ENCODE measurements around the gene CERS4.
"Not testable (repeated sequence)": the region's sequence is repeated elsewhere in the genome, so short reads cannot be mapped to it uniquely, and the experiment has no call there.

CERS4 gene

GRCh38 chr19:8245869-8246835 is 37.0 kb downstream of the CERS4 start:
- H3K4me1 ChIP-seq (ENCODE audit: low read length): no peaks in the 10 kb centered on the region
- no peak for DNase-seq
- no peaks in the 10 kb centered on the region for H3K9me3 ChIP-seq (replicated peaks; ENCODE audit: insufficient read depth, low read length)
- H3K27me3 ChIP-seq (replicated peaks; ENCODE audit: insufficient read depth, low read length): peaks cover 65% of the 10 kb centered on the region
- no peak overlapping the region for H3K4me2 ChIP-seq (ENCODE audit: low read depth, low read length)
- H3F3A ChIP-seq (ENCODE audit: insufficient read depth, low read length): no peaks in the 10 kb centered on the region
- H3K9ac ChIP-seq (ENCODE audit: low read length): no peak overlapping the region
- no peak overlapping the region for H2AFZ ChIP-seq (ENCODE audit: low read length)
- H4K20me1 ChIP-seq (ENCODE audit: insufficient read depth, low read length): no peaks in the 10 kb centered on the region
- no peaks in the 10 kb centered on the region for H3K79me2 ChIP-seq (ENCODE audit: low read length)
- no peak overlapping the region for H3K27ac ChIP-seq (ENCODE audit: low read length)
- H3K9me2 ChIP-seq (replicated peaks; ENCODE audit: insufficient read depth, low read length): no peaks in the 10 kb centered on the region
- TF ChIP-seq, protein P1, sequence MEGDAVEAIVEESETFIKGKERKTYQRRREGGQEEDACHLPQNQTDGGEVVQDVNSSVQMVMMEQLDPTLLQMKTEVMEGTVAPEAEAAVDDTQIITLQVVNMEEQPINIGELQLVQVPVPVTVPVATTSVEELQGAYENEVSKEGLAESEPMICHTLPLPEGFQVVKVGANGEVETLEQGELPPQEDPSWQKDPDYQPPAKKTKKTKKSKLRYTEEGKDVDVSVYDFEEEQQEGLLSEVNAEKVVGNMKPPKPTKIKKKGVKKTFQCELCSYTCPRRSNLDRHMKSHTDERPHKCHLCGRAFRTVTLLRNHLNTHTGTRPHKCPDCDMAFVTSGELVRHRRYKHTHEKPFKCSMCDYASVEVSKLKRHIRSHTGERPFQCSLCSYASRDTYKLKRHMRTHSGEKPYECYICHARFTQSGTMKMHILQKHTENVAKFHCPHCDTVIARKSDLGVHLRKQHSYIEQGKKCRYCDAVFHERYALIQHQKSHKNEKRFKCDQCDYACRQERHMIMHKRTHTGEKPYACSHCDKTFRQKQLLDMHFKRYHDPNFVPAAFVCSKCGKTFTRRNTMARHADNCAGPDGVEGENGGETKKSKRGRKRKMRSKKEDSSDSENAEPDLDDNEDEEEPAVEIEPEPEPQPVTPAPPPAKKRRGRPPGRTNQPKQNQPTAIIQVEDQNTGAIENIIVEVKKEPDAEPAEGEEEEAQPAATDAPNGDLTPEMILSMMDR (IDR thresholded peaks at IDR 0.05; ENCODE audit: low read length): no peak
- TF ChIP-seq EZH2 (optimal IDR thresholded peaks at IDR 0.05; ENCODE audit: low read depth, low read length) (no peak), EZH2phosphoT487 (IDR thresholded peaks at IDR 0.05; ENCODE audit: low read length) (no peak)
- H3K36me3 ChIP-seq (replicated peaks; ENCODE audit: insufficient read depth, low read length): no peaks in the 10 kb centered on the region
- no peak overlapping the region for H3K4me3 ChIP-seq (ENCODE audit: low read length)

- H4K20me1 ChIP-seq (ENCODE audit: insufficient read depth, low read length); H2AFZ ChIP-seq (ENCODE audit: low read length); H3K36me3 ChIP-seq (replicated peaks; ENCODE audit: insufficient read depth, low read length); H3K9ac ChIP-seq (ENCODE audit: low read length); H3K9me2 ChIP-seq (replicated peaks; ENCODE audit: insufficient read depth, low read length); H3K79me2 ChIP-seq (ENCODE audit: low read length); H3K27ac ChIP-seq (ENCODE audit: low read length); H3K4me1 ChIP-seq (ENCODE audit: low read length); DNase-seq; H3K9me3 ChIP-seq (replicated peaks; ENCODE audit: insufficient read depth, low read length); H3K4me3 ChIP-seq (ENCODE audit: low read length); H3K4me2 ChIP-seq (ENCODE audit: low read depth, low read length); H3F3A ChIP-seq (ENCODE audit: insufficient read depth, low read length): not testable (repeated sequence)
- peaks cover 62% of the 10 kb centered on the region for H3K27me3 ChIP-seq (replicated peaks; ENCODE audit: insufficient read depth, low read length)
Observed at GRCh38 chr19:8247129-8247890, 38.1 kb downstream of the CERS4 start.

DNA sequence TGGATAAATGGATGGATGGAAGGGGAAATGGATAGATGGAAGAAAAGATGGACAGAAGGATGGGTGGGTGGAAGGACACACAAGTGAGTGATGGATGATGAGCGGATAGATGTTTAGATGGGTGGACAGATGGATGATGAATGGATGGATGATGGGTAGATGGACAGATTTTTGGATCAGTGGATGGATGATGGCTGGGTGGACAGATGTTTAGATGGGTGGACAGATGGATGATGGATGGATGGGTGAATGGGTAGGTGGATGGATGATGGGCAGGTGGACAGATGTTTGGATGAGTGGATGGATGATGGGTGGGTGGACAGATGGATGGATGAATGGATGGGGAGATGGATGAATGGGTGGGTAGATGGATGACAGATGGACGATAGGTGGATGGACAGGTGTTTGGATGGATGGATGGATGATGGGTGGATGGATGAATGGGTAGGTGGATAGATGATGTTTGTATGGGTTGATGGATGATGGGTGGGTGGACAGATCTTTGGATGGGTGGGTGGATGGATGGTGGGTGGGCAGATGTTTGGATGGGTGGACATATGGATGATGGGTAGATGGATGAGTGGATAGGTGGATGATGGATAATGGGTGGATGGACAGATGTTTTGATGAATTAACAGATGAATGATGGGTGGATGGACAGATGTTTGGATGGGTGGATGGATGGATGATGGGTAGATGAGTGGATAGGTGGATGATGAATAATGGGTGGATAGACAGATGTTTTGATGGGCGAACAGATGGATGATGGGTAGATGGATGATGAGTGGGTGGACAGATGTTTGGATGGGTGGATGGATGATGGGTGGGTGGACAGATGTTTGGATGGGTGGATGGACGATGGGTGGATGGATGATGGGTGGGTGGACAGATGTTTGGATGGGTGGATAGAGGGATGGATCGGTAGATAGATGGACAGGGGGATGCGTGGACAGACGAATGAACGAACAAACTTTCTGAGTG is 39.5 kb downstream of the CERS4 start:
- no peak overlapping the region for H3K27ac ChIP-seq (ENCODE audit: low read length)
- no peak overlapping the region for H3K9ac ChIP-seq (ENCODE audit: low read length)
- H3K9me2 ChIP-seq (replicated peaks; ENCODE audit: insufficient read depth, low read length): no peaks in the 10 kb centered on the region
- peaks cover 58% of the 10 kb centered on the region for H3K27me3 ChIP-seq (replicated peaks; ENCODE audit: insufficient read depth, low read length)
- H3K9me3 ChIP-seq (replicated peaks; ENCODE audit: insufficient read depth, low read length): no peaks in the 10 kb centered on the region
- no peak overlapping the region for H3K4me3 ChIP-seq (ENCODE audit: low read length)
- no peaks in the 10 kb centered on the region for H4K20me1 ChIP-seq (ENCODE audit: insufficient read depth, low read length)
- no peaks in the 10 kb centered on the region for H3K36me3 ChIP-seq (replicated peaks; ENCODE audit: insufficient read depth, low read length)
- H2AFZ ChIP-seq (ENCODE audit: low read length): no peak overlapping the region
- no peak overlapping the region for H3K4me2 ChIP-seq (ENCODE audit: low read depth, low read length)
- no peaks in the 10 kb centered on the region for H3F3A ChIP-seq (ENCODE audit: insufficient read depth, low read length)
- no peak for DNase-seq
- TF ChIP-seq EZH2phosphoT487 (IDR thresholded peaks at IDR 0.05; ENCODE audit: low read length) (no peak), EZH2 (optimal IDR thresholded peaks at IDR 0.05; ENCODE audit: low read depth, low read length) (no peak)
- TF ChIP-seq, protein P1 (IDR thresholded peaks at IDR 0.05; ENCODE audit: low read length): no peak
- no peaks in the 10 kb centered on the region for H3K4me1 ChIP-seq (ENCODE audit: low read length)
- no peaks in the 10 kb centered on the region for H3K79me2 ChIP-seq (ENCODE audit: low read length)

Measured in MM.1S (cell line).